HepG2 (cell line): Measurements from ENCODE around the gene MIF4GD. TPM values are rescaled to one million over a fixed set of nuclear protein-coding genes. Genes with fewer than 3 reads are reported as not detected.

Experiments used
- ATM ChIP-seq: fragments of 450-650 bp; IDR thresholded peaks from 2 replicates; pipeline ENCODE4 v1.7.1; 2017; ENCODE audit warnings: mild to moderate bottlenecking, borderline replicate concordance
- BRF2 ChIP-seq: sonication (generic); formaldehyde crosslinking; IDR thresholded peaks from 2 replicates; pipeline ENCODE4 v1.8.1; 2022; ENCODE audit warnings: mild to moderate bottlenecking, missing genetic modification reagents
- JUND ChIP-seq: sonication (generic); formaldehyde crosslinking; IDR thresholded peaks from 2 replicates; pipeline ENCODE4 v1.8.0; 2022; ENCODE audit warnings: mild to moderate bottlenecking, missing genetic modification reagents
- KLF13 ChIP-seq: sonication (generic); formaldehyde crosslinking; IDR thresholded peaks from 2 replicates; pipeline ENCODE4 v1.4.0; 2020; ENCODE audit warnings: mild to moderate bottlenecking, missing genetic modification reagents
- KMT2B ChIP-seq: IDR thresholded peaks from 2 replicates; pipeline ENCODE4 v1.6.1; 2016; ENCODE audit warnings: missing genetic modification reagents, missing compliant biosample characterization
- NFE2L1 ChIP-seq: sonication (generic); formaldehyde crosslinking; IDR thresholded peaks from 2 replicates; pipeline ENCODE4 v1.4.0; 2020; ENCODE audit warnings: missing genetic modification reagents, mild to moderate bottlenecking, borderline replicate concordance
- NFIB ChIP-seq: sonication (generic); formaldehyde crosslinking; IDR thresholded peaks from 2 replicates; pipeline ENCODE4 v1.9.0; 2021; ENCODE audit warnings: missing genetic modification reagents, mild to moderate bottlenecking, borderline replicate concordance
- ONECUT2 ChIP-seq: sonication (generic); formaldehyde crosslinking; IDR thresholded peaks from 2 replicates; pipeline ENCODE4 v1.4.0; 2020; ENCODE audit warnings: missing genetic modification reagents
- PRPF4 ChIP-seq: fragments of 200-400 bp; formaldehyde crosslinking; IDR thresholded peaks from 2 replicates; pipeline ENCODE4 v1.6.1; 2016; ENCODE audit warnings: low read length, low read depth; ENCODE audit not compliant: poor library complexity, severe bottlenecking
- THAP11 ChIP-seq: IDR thresholded peaks from 2 replicates; pipeline ENCODE4 v1.6.1; 2016; ENCODE audit warnings: missing biosample characterization, missing genetic modification reagents
- ZBTB2 ChIP-seq: sonication (generic); formaldehyde crosslinking; IDR thresholded peaks from 2 replicates; pipeline ENCODE4 v1.8.0; 2022; ENCODE audit warnings: low read depth, missing genetic modification reagents
- ZBTB33 ChIP-seq: sonication (generic); formaldehyde crosslinking; IDR thresholded peaks from 2 replicates; pipeline ENCODE4 v1.4.0; 2020; ENCODE audit warnings: missing genetic modification reagents
- ZBTB38 ChIP-seq: sonication (generic); formaldehyde crosslinking; IDR thresholded peaks from 2 replicates; pipeline ENCODE4 v1.5.1; 2020; ENCODE audit warnings: mild to moderate bottlenecking, missing genetic modification reagents
- ZBTB40 ChIP-seq, 2 experiments: fragments of 450-650 bp in 1 of 2; sonication (generic) in 1 of 2; formaldehyde crosslinking in 1 of 2; IDR thresholded peaks; 2 replicates each; pipeline versions ENCODE4 v1.6.1 to v1.8.0; 2016 to 2022; ENCODE audit warnings: antibody characterized with exemption in 1 of 2, mild to moderate bottlenecking in 1 of 2, missing genetic modification reagents in 1 of 2
- ZNF317 ChIP-seq: sonication (generic); formaldehyde crosslinking; IDR thresholded peaks from 2 replicates; pipeline ENCODE4 v1.5.0; 2020; ENCODE audit warnings: mild to moderate bottlenecking, missing genetic modification reagents
- polyA plus RNA-seq, 8 experiments: library from polyadenylated mRNA; depleted of rRNA in 3 of 8; stranded (reverse) in 7 of 8; unstranded in 1 of 8; fragments of >200 nt; fragmentation: Illumina TruSeq in 4 of 8; extraction: Trizol in 4 of 8; gene quantifications; 2 replicates each; pipeline versions ENCODE4 v1.2.1 to v1.2.3, GENCODE V29; 2011 to 2016; ENCODE audit warnings: low read depth in 4 of 8, missing spikeins in 1 of 8, mixed read lengths in 1 of 8; ENCODE audit not compliant: insufficient read depth in 1 of 8
- total RNA-seq, 5 experiments: library from RNA; depleted of rRNA; stranded (reverse); fragments of >200 nt; fragmentation: Illumina TruSeq; extraction: Trizol; gene quantifications; 2 replicates each; pipeline ENCODE4 v1.2.3, GENCODE V29; 2016; ENCODE audit warnings: low read depth in 1 of 5

Gene MIF4GD
- total and polyA plus RNA-seq, 2 of the 13 experiments (the other 11 are each of a cell fraction or from before 2014, with no cell fraction given), result 14.0 to 28.0 TPM

GRCh38 chr17:75289832-75290337 lies 18.9 kb upstream of the MIF4GD start (continued):
- TF ChIP-seq ONECUT2 (CRISPR knock-in tag) (no peak), JUND (CRISPR knock-in tag) (no peak), ZNF317 (no peak), ZBTB2 (CRISPR knock-in tag) (no peak), BRF2 (0 out of 2 replicates have a peak, but pooled peaks have one; percentile 1), ZBTB40 (IDR thresholded peaks at IDR 0.05) (no peak), ZBTB40 (CRISPR knock-in tag; IDR thresholded peaks at IDR 0.05) (no peak), ZBTB33 (peak; percentile 90), PRPF4 (peak; percentile 91), ATM (no peak), NFE2L1 (CRISPR knock-in tag) (no peak), NFIB (no peak), THAP11 (no peak), ZBTB38 (CRISPR knock-in tag) (0 out of 2 replicates have a peak, but pooled peaks have one; percentile 13), KMT2B (CRISPR knock-in tag) (no peak), KLF13 (CRISPR knock-in tag) (no peak)
